Gastroesophageal sphincter (tissue), 4 donors: ENCODE measurements around the gene TFEB. TPM values are rescaled to one million over a fixed set of nuclear protein-coding genes. Genes with fewer than 3 reads are reported as not detected.
A peak's percentile ranks its signal among the peaks of the same experiment; 100 is the strongest.

Experiments
- ATAC-seq: fragments of 150-250 bp; one replicate; pipeline ENCODE4 v1.9.1; 2016; ENCODE audit warnings: mild to moderate bottlenecking, moderate library complexity
- H3K27ac ChIP-seq, 4 donors: fragments of 200-600 bp; sonication (generic) in 3 of 4; 1 replicate in 3 of 4; 2 replicates in 1 of 4; pipeline ENCODE4 v1.5.1; 2016 to 2019
- H3K27me3 ChIP-seq: fragments of 200-600 bp; sonication (generic); one replicate; pipeline ENCODE4 v1.5.1; 2019
- H3K36me3 ChIP-seq, 2 donors: fragments of 200-600 bp; sonication (generic); one replicate each; pipeline ENCODE4 v1.5.1; 2019; ENCODE audit warnings: control low read depth in 1 of 2
- H3K4me1 ChIP-seq, 3 donors: fragments of 200-600 bp; sonication (generic); 1 replicate in 2 of 3; 2 replicates in 1 of 3; pipeline ENCODE4 v1.5.1; 2016 to 2019; ENCODE audit warnings: control low read depth in 2 of 3
- H3K4me3 ChIP-seq, 2 donors: fragments of 200-600 bp; sonication (generic); one replicate each; pipeline ENCODE4 v1.5.1; 2019; ENCODE audit warnings: mild to moderate bottlenecking in 1 of 2, moderate library complexity in 1 of 2
- H3K9me3 ChIP-seq, 3 donors: fragments of 200-600 bp; sonication (generic); one replicate each; pipeline ENCODE4 v1.5.1; 2017 to 2019; ENCODE audit warnings: control low read depth in 2 of 3
- CTCF ChIP-seq, 4 experiments: fragments of 200-600 bp in 2 of 4; fragments of 450-650 bp in 2 of 4; sonication (generic) in 1 of 4; IDR thresholded peaks; one replicate each; pipeline ENCODE4 v1.5.1; 2017 to 2019; ENCODE audit warnings: antibody characterized with exemption in 4 of 4, mild to moderate bottlenecking in 2 of 4, moderate library complexity in 2 of 4
- EP300 ChIP-seq: sonication (generic); formaldehyde crosslinking; IDR thresholded peaks from one replicate; pipeline ENCODE4 v1.6.1; 2017; ENCODE audit warnings: antibody characterized with exemption, mild to moderate bottlenecking
- POLR2A ChIP-seq, 2 donors: fragments of 450-650 bp; IDR thresholded peaks; one replicate each; pipeline ENCODE4 v1.6.1; 2017; ENCODE audit warnings: antibody characterized with exemption in 2 of 2, mild to moderate bottlenecking in 2 of 2, moderate library complexity in 1 of 2
- POLR2AphosphoS5 ChIP-seq: sonication (generic); formaldehyde crosslinking; IDR thresholded peaks from one replicate; pipeline ENCODE4 v1.6.1; 2017; ENCODE audit warnings: antibody characterized with exemption
- WGBS, 2 donors: methylation state at CpG; one replicate each; pipeline ENCODE4 v1.1.5; 2018; ENCODE audit warnings: low coverage in 1 of 2; 5-methylcytosine and 5-hydroxymethylcytosine counted together
- total RNA-seq, 4 donors: library from RNA; depleted of rRNA; stranded (reverse); fragments of >200 nt; gene quantifications; one replicate each; pipeline ENCODE4 v1.1.0, GENCODE V29; 2016

Gene TFEB
- total RNA-seq, 4 donors from 2014 or later: 16.6 to 42.8 (median 26.1) TPM

GRCh38 chr6:41682497-41683272 is 52.7 kb downstream of the TFEB start:
- Histone ChIP-seq H3K9me3 (no peaks in the 10 kb centered on the region), H3K27me3 (peaks cover 8% of the 10 kb centered on the region), H3K4me1 (peaks cover 0 to 23% (median 7%) of the 10 kb centered on the region in 3 donors), H3K36me3 (peaks cover 0 to 37% of the 10 kb centered on the region in 2 donors), H3K27ac (peak overlapping the region in 3 of 4 donors; percentile 53 to 78 (median 61)), H3K4me3 (peak overlapping the region; percentile 34 to 54)
- no peak for TF ChIP-seq POLR2AphosphoS5
- no peak for TF ChIP-seq CTCF (IDR thresholded peaks at IDR 0.05)
- no peak for TF ChIP-seq POLR2A (IDR thresholded peaks at IDR 0.05)
- TF ChIP-seq EP300: no peak
- ATAC-seq: no peak
- WGBS, 2 donors: 50 to 62% methylated on average over 12 of the region's 31 CpGs

GRCh38 chr6:41682056-41682477 is 53.3 kb downstream of the TFEB start:
- peak; percentile 85 for ATAC-seq
- TF ChIP-seq EP300 (no peak), CTCF (IDR thresholded peaks at IDR 0.05) (peak in 3 of 4 experiments; percentile 90), POLR2A (IDR thresholded peaks at IDR 0.05) (no peak)
- peaks cover 0 to 31% of the 10 kb centered on the region in 2 donors for H3K36me3 ChIP-seq
- no peak overlapping the region for H3K4me3 ChIP-seq
- no peaks in the 10 kb centered on the region for H3K9me3 ChIP-seq
- H3K27ac ChIP-seq: peak overlapping the region in 1 of 4 donors; percentile 78
- peaks cover 14% of the 10 kb centered on the region for H3K27me3 ChIP-seq
- 15 to 34% methylated on average over 2 to 3 of the region's 9 CpGs for whole genome bisulfite sequencing, 2 donors
- peaks cover 0 to 23% (median 7%) of the 10 kb centered on the region in 3 donors for H3K4me1 ChIP-seq

- TF ChIP-seq POLR2AphosphoS5: no peak
- TF ChIP-seq POLR2A (IDR thresholded peaks at IDR 0.05): no peak
- Histone ChIP-seq H3K27me3 (peaks cover 14% of the 10 kb centered on the region), H3K9me3 (no peaks in the 10 kb centered on the region), H3K36me3 (peaks cover 0 to 15% of the 10 kb centered on the region in 2 donors), H3K4me3 (no peak overlapping the region), H3K27ac (no peak overlapping the region), H3K4me1 (peaks cover 0 to 23% (median 7%) of the 10 kb centered on the region in 3 donors)
- 52 to 72% methylated on average over 5 to 10 of the region's 11 CpGs for WGBS, 2 donors
- no peak for ATAC-seq
Measured at GRCh38 chr6:41680182-41680965, 55.0 kb downstream of the TFEB start.

- WGBS, 2 donors: 92 to 93% methylated on average over 4 to 9 of the region's 9 CpGs
- Histone ChIP-seq H3K9me3 (no peaks in the 10 kb centered on the region), H3K4me1 (peaks cover 0 to 23% (median 7%) of the 10 kb centered on the region in 3 donors), H3K27ac (no peak overlapping the region), H3K4me3 (no peak overlapping the region), H3K27me3 (peaks cover 14% of the 10 kb centered on the region), H3K36me3 (peaks cover 0 to 8% of the 10 kb centered on the region in 2 donors)
- ATAC-seq: no peak
- TF ChIP-seq POLR2AphosphoS5 (no peak), EP300 (no peak), POLR2A (IDR thresholded peaks at IDR 0.05) (no peak), CTCF (IDR thresholded peaks at IDR 0.05) (no peak)
Measured at GRCh38 chr6:41679696-41680095, 55.7 kb downstream of the TFEB start.

GRCh38 chr6:41678511-41679084 is 56.8 kb downstream of the TFEB start:
- no peak for TF ChIP-seq EP300
- WGBS, 2 donors: 91% methylated on average over 6 of the region's 8 CpGs; no CpG with 5 or more reads in 1 of the 2 donors
- Histone ChIP-seq H3K4me1 (peaks cover 0 to 19% (median 7%) of the 10 kb centered on the region in 3 donors), H3K27me3 (peaks cover 14% of the 10 kb centered on the region), H3K27ac (no peak overlapping the region), H3K36me3 (no peaks in the 10 kb centered on the region), H3K9me3 (no peaks in the 10 kb centered on the region), H3K4me3 (no peak overlapping the region)
- ATAC-seq: no peak
